ENCODE results near the gene EPB41L4A.

Gene EPB41L4A

GRCh38 chr5:112304743-112305142, 114.3 kb downstream of the EPB41L4A start:
- Histone ChIP-seq H4K20me1 (ENCODE audit: insufficient read depth, low read length, poor library complexity, severe bottlenecking) (no peaks in the 10 kb centered on the region), H3K79me2 (ENCODE audit: insufficient read depth, low read length) (no peaks in the 10 kb centered on the region), H2AFZ (ENCODE audit: low read length) (no peak overlapping the region), H3K9me3 (ENCODE audit: insufficient read depth, low read depth, low read length) (no peaks in the 10 kb centered on the region), H3K9me2 (replicated peaks; ENCODE audit: low read depth, low read length) (no peaks in the 10 kb centered on the region), H3K4me2 (ENCODE audit: low read depth, low read length, poor library complexity, severe bottlenecking) (no peak overlapping the region), H3K9ac (ENCODE audit: low read depth, low read length, poor library complexity, severe bottlenecking) (no peak overlapping the region), H3K36me3 (ENCODE audit: insufficient read depth, low read length) (no peaks in the 10 kb centered on the region), H3F3A (ENCODE audit: low read depth) (no peaks in the 10 kb centered on the region), H3K4me3 (ENCODE audit: low read length, poor library complexity, severe bottlenecking) (no peak overlapping the region), H3K4me1 (ENCODE audit: insufficient read depth, low read length, poor library complexity, severe bottlenecking) (peaks cover 2% of the 10 kb centered on the region), H3K27me3 (ENCODE audit: insufficient read depth, low read length, poor library complexity, severe bottlenecking) (no peaks in the 10 kb centered on the region)
- TF ChIP-seq EZH2phosphoT487 (IDR thresholded peaks at IDR 0.05; ENCODE audit: borderline replicate concordance): no peak
- no peak for TF ChIP-seq CTCF (conservative IDR thresholded peaks at IDR 0.05; ENCODE audit: low read length)

- no peak overlapping the region for H3K4me2 ChIP-seq (ENCODE audit: low read depth, low read length, poor library complexity, severe bottlenecking)
- no peaks in the 10 kb centered on the region for H4K20me1 ChIP-seq (ENCODE audit: insufficient read depth, low read length, poor library complexity, severe bottlenecking)
- no peak overlapping the region for H3K9ac ChIP-seq (ENCODE audit: low read depth, low read length, poor library complexity, severe bottlenecking)
- no peaks in the 10 kb centered on the region for H3K79me2 ChIP-seq (ENCODE audit: insufficient read depth, low read length)
- H3K4me3 ChIP-seq (ENCODE audit: low read length, poor library complexity, severe bottlenecking): no peak overlapping the region
- H3K4me1 ChIP-seq (ENCODE audit: insufficient read depth, low read length, poor library complexity, severe bottlenecking): peaks cover 2% of the 10 kb centered on the region
- H3K27me3 ChIP-seq (ENCODE audit: insufficient read depth, low read length, poor library complexity, severe bottlenecking): no peaks in the 10 kb centered on the region
- H2AFZ ChIP-seq (ENCODE audit: low read length): no peak overlapping the region
- no peaks in the 10 kb centered on the region for H3K36me3 ChIP-seq (ENCODE audit: insufficient read depth, low read length)
- TF ChIP-seq EZH2phosphoT487 (IDR thresholded peaks at IDR 0.05; ENCODE audit: borderline replicate concordance) (no peak), CTCF (conservative IDR thresholded peaks at IDR 0.05; ENCODE audit: low read length) (no peak)
- H3K9me2 ChIP-seq (replicated peaks; ENCODE audit: low read depth, low read length): no peaks in the 10 kb centered on the region
- H3F3A ChIP-seq (ENCODE audit: low read depth): no peaks in the 10 kb centered on the region
- no peaks in the 10 kb centered on the region for H3K9me3 ChIP-seq (ENCODE audit: insufficient read depth, low read depth, low read length)
Measured at GRCh38 chr5:112303685-112304084, 115.4 kb downstream of the EPB41L4A start.

- Histone ChIP-seq H3K27me3 (ENCODE audit: insufficient read depth, low read length, poor library complexity, severe bottlenecking) (no peaks in the 10 kb centered on the region), H3K4me2 (ENCODE audit: low read depth, low read length, poor library complexity, severe bottlenecking) (no peak overlapping the region), H3F3A (ENCODE audit: low read depth) (no peaks in the 10 kb centered on the region), H3K9ac (ENCODE audit: low read depth, low read length, poor library complexity, severe bottlenecking) (no peak overlapping the region), H3K4me3 (ENCODE audit: low read length, poor library complexity, severe bottlenecking) (no peak overlapping the region), H2AFZ (ENCODE audit: low read length) (no peak overlapping the region), H3K36me3 (ENCODE audit: insufficient read depth, low read length) (no peaks in the 10 kb centered on the region), H4K20me1 (ENCODE audit: insufficient read depth, low read length, poor library complexity, severe bottlenecking) (no peaks in the 10 kb centered on the region), H3K4me1 (ENCODE audit: insufficient read depth, low read length, poor library complexity, severe bottlenecking) (no peaks in the 10 kb centered on the region), H3K79me2 (ENCODE audit: insufficient read depth, low read length) (no peaks in the 10 kb centered on the region), H3K9me3 (ENCODE audit: insufficient read depth, low read depth, low read length) (no peaks in the 10 kb centered on the region), H3K9me2 (replicated peaks; ENCODE audit: low read depth, low read length) (no peaks in the 10 kb centered on the region)
- TF ChIP-seq EZH2phosphoT487 (IDR thresholded peaks at IDR 0.05; ENCODE audit: borderline replicate concordance): no peak
Measured at GRCh38 chr5:112294126-112294525, 125.0 kb downstream of the EPB41L4A start.

GRCh38 chr5:112293587-112293986, 125.5 kb downstream of the EPB41L4A start:
- Histone ChIP-seq H2AFZ (ENCODE audit: low read length) (no peak overlapping the region), H3K27me3 (ENCODE audit: insufficient read depth, low read length, poor library complexity, severe bottlenecking) (no peaks in the 10 kb centered on the region), H3K36me3 (ENCODE audit: insufficient read depth, low read length) (no peaks in the 10 kb centered on the region), H3K9ac (ENCODE audit: low read depth, low read length, poor library complexity, severe bottlenecking) (no peak overlapping the region), H3F3A (ENCODE audit: low read depth) (no peaks in the 10 kb centered on the region), H4K20me1 (ENCODE audit: insufficient read depth, low read length, poor library complexity, severe bottlenecking) (no peaks in the 10 kb centered on the region), H3K9me3 (ENCODE audit: insufficient read depth, low read depth, low read length) (no peaks in the 10 kb centered on the region), H3K4me2 (ENCODE audit: low read depth, low read length, poor library complexity, severe bottlenecking) (no peak overlapping the region), H3K4me1 (ENCODE audit: insufficient read depth, low read length, poor library complexity, severe bottlenecking) (no peaks in the 10 kb centered on the region), H3K4me3 (ENCODE audit: low read length, poor library complexity, severe bottlenecking) (no peak overlapping the region), H3K9me2 (replicated peaks; ENCODE audit: low read depth, low read length) (no peaks in the 10 kb centered on the region), H3K79me2 (ENCODE audit: insufficient read depth, low read length) (no peaks in the 10 kb centered on the region)
- TF ChIP-seq CTCF (conservative IDR thresholded peaks at IDR 0.05; ENCODE audit: low read length): no peak
- no peak for TF ChIP-seq EZH2phosphoT487 (IDR thresholded peaks at IDR 0.05; ENCODE audit: borderline replicate concordance)
